Activated CD4-positive, CD25-positive, alpha-beta regulatory T cell treated with anti-CD3 and anti-CD28 coated beads, Interleukin-2, amount 50 U/mL, for 24 hours (primary cell): Measurements from ENCODE around the gene PRSS27.
"Not testable (repeated sequence)": the region's sequence is repeated elsewhere in the genome, so short reads cannot be mapped to it uniquely, and the experiment has no call there.

Experiments
- ATAC-seq, 2 donors: fragments of 150-1000 bp; cut with Tn5 transposase; one replicate each; pipeline ENCODE4 v1.10.0; 2021; ENCODE audit warnings: mild to moderate bottlenecking in 1 of 2, moderate library complexity in 1 of 2

The PRSS27 gene

DNA sequence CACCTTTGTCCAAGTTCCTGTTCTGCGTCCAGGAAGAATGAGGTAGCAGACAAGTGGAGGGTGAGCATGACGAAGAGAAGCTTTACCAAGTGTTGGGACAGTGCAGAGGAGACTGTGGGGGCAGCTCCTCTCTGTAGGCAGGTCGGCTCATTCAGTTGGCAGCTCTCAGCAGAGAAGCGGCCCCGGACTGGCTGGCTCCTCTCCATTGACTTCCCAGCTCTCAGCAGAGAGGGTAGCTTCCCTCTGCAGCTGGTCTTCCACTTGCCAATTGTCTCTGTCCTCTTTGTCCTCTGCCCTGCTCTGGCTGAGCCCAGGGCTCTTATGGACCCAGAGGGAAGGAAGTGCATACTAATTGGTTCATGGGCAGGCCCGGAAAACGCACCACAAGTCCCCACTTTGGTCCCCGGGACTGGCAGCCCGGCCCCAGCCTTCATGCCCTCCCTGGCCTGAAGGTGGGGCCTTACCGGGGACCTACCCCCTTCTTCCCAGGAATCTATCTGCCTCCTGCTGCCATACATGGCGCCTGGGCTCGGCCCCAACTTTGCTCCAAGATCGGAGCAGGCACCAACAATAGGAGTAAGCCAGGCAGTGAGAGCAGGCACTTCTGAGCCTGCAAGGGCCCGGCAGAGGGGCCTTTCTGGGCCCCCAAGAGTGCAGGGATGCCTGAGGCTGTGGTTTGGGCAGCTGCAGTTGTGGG lies 27.6 kb downstream of the PRSS27 start:
- no peak for ATAC-seq

DNA sequence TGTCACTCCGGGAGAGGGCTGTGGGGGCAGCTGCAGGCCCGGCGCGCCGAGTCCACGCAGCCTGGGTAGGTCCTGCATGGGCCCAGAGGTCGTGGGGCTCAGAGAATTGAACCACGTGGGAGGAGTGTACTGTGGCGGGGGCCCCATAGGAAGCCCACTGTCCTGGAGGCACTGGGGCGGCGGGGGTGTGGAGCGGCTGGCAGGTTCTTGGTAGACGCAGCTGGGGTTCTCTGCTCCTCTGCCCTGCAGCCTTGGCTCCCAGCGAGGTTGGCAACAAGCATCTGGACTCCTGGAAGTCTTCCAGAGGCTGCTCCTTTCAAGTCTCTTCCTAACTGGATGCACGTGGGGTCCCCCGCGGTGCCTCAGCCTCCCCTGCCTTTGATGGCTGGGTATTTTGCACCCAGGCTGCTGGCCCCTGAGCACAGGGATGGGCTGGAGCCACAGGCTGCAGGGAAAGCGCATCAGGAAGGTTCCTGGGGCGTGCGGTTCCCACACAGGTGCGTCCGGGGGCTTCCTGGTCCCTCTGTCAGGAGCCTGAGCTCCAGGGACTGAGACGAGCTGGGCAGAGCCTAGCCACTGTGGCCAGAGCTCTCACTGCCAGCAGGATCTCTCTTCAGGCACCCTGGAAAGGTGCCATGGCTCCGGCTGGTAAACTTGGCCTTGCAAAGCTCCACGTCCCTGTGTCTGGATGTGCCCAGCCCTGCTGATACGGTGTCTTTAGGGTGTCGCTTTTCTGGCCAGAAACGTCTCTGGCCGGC lies 28.4 kb downstream of the PRSS27 start:
- no peak for ATAC-seq

DNA sequence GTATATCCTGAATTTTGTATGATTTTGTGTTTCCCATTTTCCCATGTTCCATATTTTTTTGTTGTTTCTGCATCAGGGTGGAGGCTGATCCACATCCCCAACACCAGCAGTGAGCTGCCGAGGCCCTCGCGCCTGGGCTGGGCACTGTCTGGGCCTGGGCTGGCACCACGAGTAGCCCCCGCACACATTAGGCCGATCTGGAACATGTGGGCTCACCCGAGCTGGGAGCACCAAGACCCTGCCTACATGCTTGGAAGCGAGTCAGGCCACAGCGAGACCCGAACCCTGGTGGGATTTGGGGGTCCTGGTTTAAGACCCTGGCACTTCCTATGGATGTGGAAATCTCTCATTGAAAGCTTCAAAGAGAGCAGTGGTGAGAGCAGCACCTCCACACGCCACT lies 29.2 kb downstream of the PRSS27 start:
- no peak for ATAC-seq

DNA sequence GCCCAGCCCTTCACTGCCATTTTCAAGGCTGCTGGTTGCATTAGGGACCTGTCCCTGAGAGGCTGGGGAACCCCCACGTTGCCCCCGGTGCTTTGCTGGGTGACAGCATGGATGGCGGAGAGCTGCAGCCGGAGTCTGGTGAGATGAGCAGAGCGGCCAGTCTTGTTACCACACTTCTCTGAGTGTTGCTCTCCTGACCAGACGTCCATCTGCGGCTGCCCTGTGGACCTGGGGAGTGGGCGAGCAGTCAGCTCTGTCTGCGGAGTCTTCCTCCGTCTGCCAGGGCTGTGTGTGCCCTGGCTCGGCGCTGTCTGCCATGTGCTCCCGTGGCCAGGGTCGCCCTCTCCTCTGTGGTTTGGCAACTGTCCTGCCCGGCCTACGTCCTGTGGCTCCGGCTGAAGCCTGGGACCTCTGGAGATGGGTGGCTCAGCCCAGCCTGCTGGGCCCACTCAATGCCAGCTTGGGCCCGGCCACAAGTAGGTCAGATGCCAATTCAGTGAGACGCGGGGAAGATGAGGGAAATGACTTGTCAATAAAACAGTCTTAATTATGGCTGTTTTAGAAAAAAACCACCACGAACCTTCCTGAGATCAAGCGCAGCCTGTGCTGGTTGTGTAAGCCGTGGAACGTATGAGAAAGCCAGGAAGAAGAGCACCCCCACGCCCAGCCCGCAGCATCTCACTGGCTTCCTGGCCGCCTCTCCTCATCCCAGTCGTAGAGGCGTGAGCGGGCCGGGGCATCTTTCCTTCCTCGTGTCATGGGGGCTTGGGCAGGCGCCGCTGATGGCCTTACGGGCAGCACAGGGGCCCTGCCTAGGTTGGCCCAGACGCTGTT lies 29.8 kb downstream of the PRSS27 start:
- no peak for ATAC-seq

DNA sequence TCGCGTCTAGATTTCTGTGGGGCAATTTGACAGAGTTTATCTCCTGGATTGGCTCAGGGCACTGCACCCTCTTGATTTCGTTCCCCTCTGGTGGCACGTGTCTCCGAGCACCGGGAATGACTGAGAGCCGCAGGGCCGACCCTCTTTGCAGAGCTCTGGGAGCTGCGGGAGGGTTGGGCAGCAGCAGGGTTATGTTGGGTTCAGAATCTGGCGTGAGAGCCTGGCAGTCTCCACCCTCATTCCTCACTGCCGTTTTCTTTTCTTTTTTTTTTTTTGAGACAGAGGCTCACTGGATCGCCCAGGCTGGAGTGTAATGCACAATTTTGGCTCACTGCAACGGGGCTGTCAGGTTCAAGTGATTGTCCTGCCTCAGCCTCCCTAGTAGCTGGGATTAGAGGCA lies 30.6 kb downstream of the PRSS27 start:
- not testable (repeated sequence) for ATAC-seq

DNA sequence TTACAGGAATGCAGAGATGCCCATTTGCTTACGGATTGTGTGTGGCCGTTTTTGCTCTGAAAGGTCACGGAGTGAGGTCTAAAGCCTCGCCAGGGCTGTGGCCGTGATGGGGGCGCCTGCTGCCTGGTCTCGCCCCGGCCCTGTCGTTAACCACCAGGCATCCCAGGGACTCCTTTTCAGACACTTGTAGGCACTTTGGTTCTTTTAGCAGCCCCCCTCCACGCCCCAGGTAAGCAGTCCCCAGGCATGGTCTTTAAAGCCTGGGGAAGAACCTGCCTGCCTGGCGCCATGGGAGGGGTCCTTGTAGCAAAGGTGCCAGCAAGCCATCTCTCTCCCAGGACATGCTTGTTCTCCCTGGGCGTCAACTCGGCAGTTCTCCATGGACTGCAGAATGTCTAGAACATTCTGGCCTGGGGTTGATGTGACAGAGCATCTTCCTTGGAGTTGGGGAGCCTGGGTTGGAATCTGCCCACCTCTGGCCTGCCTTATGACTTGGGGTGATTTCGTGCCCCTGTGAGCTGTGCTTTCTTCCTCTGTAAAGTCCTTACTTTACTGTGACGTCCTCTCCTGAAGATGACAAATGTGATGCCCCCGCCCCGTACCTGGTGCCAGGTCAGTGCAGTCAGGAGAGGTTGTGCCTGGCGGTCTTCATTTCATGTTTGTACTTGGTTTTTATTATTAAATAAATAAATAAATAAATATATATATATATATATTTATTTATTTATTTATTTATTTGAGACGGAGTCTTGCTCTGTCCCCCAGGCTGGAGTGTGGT lies 32.3 kb downstream of the PRSS27 start:
- no peak for ATAC-seq

DNA sequence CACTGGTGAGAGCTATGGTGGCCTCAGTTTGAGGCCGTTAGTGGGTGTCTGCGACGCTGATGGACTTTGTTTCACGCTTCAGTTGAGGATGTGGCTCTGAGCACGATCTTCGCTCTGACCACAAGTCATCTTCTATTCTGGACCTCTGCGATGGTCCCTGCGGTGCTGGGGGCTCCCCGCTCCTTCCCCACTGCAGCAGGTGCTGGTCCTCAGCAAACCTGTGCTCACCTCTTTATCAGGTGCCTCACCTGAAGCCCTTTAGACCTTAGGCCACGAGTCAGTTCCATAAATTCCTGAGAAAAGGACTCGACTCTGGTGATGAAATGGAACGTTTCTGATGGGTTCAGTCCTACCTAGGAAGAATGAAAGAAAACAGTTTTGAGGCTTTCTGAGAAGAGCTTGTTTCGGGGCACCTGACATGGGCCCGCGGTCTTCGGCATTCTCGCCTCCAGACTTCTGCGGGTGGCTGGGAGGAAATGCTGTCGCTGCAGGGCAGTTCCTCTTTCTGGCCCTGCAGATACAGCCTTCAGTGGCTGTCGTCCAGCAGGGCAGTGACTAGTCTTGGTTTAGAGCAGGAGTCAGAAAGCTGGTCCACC lies 33.0 kb downstream of the PRSS27 start:
- ATAC-seq = no peak

DNA sequence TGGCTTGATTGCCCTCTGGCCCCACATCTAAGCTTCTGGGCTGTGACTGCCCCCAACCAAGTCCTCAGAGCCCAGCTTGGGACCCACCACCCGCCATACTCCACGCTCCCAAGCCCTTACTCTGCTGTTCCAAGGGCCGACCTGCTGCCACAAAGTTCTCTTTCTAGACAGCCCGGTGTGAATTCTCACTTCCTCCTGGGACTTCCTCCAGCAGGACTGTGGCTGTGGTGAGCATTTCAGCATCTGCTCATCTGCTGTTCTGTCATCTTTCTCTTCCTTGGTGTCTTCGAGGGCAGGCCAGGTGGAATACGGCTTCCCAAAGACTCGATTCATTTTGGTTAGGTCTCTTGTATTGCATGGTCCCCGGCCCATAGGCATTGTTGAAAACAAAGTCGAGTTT lies 33.9 kb downstream of the PRSS27 start:
- ATAC-seq = not testable (repeated sequence)

DNA sequence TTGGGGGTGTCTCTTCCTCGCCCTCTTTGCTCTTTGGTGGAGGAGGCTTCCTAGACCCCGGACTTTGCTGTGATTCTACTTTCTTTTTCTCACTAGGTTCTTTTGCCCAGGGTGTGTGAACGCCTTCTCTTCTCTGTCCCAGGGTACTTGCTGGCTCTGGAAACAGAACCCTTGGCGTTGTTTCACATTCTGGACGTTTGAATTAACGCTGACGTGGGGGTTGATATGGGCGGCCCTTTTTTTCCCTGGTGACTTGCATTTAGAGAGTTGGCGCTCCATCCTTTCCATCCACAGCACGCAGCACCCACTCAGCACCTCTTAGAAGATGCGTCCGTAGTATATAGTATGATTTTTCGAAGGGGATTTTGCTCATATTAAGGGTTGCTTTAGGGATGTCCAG lies 37.0 kb downstream of the PRSS27 start:
- not testable (repeated sequence) for ATAC-seq

DNA sequence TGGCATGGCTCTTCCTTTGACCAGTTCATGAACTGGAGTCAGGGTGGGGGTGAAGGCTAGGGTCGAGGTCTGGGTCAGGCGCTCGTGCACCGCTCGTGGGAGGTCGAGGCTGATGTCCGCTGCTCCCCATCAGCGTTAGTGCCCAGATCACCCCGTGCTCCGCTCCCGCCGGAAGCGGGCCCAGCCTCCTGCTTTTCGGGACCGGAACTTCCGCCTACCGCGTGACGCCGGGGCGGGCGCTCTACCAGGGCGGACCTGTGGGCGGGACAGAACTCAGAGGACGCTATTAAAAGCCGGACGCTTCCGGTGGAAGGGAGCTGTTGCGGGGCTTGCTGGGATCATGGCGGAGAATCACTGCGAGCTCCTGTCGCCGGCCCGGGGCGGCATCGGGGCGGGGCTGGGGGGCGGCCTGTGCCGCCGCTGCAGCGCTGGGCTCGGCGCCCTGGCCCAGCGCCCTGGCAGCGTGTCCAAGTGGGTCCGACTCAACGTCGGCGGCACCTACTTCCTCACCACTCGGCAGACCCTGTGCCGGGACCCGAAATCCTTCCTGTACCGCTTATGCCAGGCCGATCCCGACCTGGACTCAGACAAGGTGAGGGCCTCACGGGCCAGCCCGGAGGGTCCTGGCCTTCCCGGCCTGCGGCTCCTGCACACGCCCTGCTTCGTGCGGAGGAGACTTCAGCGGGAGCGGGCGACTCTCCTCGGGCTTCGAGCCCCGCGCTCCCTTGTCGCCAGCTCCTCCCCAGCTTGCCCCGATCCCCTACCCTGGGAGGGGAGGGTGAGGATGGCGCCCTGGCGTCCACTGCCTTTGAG lies 37.6 kb downstream of the PRSS27 start, which contains the start of gene KCTD5:
Gene KCTD5, plus strand, starts transcription at position 315 of the 813 bp plus-strand sequence. Its CDS starts 26 bp downstream, at position 341.
- ATAC-seq = peak; percentile 96

DNA sequence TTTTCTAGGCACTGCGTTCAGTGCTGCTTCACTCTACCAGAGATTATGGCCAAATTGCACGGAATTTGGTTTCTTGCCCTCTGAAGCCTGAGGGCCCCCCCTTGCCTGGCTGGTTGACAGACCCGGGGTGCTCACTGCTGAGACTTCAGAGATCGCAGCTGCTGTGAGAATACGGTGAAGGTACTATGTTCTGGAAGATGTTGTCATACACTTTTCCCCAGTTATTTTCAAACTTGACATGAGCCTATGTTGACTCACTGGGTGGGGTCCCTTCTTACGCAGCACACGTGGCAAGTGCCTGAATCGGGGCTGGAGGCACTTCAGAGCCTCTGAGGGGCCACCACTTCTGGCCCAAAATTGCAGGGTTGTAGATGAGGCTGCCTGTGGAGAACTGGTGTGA lies 39.7 kb downstream of the PRSS27 start:
- not testable (repeated sequence) for ATAC-seq

DNA sequence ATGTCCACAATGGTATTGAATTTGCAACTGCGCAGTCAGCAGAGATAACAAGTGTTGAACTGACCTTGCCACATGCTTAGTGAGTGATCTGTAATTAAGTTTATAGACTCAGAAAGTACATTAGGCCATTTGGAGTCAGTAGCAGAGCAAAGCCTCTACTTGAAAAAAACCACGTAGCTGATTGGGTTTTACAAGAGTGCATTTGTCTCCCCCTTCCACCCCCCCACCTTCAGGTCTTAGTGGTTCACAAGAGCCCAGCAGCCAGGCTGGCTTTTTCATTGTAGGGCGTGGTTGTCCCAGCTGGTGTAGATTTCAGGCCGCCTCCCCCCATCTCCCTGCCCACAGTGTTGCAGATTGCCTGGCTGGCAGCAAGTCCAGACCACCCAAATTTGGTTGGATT lies 40.1 kb downstream of the PRSS27 start:
- ATAC-seq = not testable (repeated sequence)

DNA sequence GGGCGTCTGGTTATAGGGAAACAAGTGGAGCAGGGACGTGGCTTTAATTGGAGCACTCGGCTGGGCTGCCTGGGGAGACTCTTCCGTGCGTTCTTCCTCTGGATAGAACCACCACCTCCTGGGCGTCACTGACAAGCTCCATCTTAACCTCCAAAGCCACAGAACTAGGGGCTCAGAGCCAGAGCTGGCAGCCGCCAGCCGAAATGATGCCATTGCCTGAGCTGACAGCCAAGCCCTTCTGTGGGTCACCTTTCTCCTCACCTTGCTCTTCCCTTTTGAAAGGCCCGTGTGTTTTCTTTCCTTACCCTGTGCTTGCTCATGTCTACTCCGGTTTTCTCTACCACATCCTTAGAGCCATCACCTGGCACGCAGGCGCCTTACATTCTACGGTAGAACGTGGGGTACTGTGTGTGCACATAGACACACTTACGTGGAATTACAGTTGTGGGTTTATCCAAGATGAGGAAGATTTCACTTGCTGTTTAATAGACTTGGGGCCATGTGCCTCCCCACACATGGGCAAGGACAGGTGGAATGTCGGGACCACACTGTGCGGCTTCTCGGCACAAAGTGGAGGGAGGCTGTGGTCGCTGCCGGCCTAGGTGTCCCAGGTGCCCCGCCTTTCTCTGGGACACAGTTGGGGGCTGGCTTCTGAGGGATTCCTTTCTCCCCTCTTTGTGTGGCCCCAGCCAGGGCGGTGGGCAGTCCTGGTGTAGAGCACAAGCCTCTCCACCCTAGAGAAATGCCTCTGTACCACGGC lies 41.6 kb downstream of the PRSS27 start:
- not testable (repeated sequence) for ATAC-seq

DNA sequence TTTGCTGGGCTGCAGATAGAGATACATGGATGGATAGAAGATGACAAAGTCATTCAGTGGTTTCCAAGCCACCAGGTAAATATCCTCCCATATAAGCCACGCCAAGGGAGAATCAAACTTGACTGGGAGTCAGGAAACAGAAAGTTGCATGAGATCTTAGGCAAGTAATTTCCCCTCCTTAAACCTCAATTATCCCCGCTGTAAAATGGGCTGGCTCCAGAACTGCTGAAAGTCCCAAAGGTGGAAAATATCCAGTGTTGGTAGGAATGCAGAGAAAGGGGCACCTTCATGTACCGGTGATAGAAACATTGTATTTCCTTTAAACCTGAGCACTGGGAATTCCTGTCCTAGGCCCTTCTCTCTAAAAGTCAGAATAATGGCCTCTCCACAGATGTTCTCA lies 43.1 kb downstream of the PRSS27 start:
- ATAC-seq = not testable (repeated sequence)

DNA sequence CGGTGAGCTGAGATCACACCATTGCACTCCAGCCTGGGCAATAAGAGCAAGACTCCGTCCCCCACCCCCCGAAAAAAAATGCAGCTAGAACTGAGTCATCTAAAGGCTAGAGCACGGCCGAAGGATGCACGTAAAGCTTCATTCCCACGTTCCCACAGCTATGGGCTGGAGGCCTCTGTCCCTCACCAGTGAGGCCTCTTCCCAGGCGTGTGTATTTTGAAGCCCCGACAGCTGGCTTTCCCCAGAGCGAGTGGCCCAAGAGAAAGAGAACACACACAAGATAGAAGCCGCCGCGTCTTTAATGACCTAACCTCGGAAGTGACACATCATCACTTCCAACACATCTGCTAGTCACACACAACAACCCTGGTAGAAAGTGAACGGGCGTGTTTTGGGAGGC lies 44.3 kb downstream of the PRSS27 start:
- ATAC-seq = no peak

DNA sequence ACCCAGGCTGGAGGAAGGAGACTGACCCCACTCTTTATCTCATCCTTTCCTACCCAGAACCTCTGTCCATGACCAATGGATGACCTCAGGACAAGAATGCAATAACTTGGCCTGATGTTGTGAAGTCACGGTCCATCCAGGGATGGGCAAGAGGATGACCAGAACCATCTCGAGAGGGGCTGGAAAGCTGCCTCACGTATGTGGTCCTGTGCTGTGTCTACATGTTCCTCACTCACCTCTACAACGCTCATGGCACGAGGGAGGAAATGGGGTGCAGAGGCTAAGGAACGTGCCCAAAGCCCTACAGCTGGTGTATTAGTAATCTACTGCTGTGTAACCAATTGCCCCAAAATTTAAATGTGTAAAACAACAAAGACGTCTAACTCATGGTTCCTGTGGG lies 45.0 kb downstream of the PRSS27 start:
- no peak for ATAC-seq

DNA sequence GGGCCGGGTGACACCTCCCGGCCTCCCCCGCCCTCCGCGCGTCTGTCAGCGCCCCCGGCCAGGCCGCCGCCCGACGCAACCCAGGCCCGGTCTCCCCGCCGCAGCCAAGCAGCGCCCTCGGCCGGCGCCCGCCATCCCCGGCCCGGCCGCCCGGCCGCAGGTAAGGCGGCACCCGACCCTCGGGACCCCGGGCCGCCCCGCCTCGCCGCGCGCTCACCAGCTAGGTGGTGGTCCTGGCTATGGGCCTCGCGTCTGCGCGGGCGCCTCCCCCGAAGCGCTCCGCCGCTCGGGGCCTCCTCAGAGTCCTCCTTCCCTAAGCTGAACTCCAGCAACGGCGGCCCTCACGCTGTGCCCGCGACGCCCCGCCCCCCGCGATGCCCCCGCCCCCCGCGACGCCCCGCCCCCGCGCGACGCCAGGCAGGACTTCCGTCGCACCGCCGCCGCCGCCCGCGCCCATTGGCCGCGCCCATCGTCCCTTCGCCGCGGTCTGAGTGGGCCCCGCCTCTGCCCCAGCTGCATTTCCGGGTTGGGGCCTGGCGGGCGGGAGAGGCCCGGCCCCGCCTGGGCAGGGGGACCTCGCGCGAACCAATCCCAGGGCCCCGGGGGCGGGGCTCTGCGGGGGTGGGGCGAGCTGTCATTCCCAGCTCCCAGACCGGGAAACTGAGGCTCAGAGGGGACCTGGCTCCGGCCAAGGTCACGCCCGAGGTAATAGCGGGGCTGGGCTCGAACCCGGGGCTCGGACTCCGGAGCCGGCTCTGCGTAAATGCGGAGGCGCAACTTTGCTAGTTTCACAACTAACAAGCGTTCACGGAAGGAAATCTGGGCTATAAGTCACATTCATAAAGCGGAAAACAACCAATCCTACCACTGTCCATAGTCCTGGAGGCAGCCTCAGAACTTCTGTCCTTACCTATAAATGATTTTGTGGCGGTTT lies 46.7 kb downstream of the PRSS27 start:
- peak; percentile 94 to 97 for ATAC-seq

DNA sequence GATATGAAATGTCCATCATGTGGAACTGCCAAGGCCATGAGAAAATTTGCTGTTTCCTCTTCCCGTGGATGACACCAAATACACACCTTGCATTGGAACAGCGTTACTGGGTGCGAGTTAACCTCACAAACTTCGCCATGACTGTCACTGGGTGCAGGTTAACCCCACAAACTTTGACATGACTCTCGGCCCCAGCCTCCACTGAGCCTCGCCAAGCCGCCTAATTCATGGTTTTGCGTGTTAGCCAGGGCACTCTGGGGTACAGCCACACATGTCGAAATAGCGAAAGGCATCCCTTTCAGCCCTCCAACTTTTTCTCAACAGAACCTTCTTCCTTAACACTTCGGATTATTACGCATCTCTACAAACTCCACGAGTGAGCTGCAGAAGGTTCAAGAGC lies 48.3 kb downstream of the PRSS27 start:
- ATAC-seq = no peak

DNA sequence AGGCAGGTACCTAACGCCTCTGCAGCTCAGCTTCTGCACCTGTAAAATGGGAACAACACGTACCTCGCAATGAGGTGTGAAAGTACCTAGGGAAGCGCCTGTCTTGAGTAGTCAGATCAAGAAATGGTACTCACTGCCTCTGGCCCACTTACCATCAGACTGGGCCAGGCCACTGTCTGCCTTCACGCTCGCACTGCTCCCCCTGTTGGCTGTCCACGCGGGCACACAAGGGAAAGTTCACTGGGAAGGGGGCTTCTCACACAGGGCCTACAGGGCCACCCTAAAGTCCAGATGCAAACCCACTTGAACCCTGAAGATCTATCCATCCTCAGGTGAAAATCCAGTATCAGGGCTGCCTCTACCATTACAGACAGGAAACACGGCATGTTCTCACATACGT lies 48.8 kb downstream of the PRSS27 start:
- not testable (repeated sequence) for ATAC-seq
